ENCODE data around the gene SPATA6L. TPM values are rescaled to one million over a fixed set of nuclear protein-coding genes. Genes with fewer than 3 reads are reported as not detected.
A peak's percentile ranks its signal among the peaks of the same experiment; 100 is the strongest.

The SPATA6L gene
- total and polyA plus RNA-seq, 2 of the 13 experiments (the other 11 are each of a cell fraction or from before 2014, with no cell fraction given): 1.1 to 1.9 TPM

DNA sequence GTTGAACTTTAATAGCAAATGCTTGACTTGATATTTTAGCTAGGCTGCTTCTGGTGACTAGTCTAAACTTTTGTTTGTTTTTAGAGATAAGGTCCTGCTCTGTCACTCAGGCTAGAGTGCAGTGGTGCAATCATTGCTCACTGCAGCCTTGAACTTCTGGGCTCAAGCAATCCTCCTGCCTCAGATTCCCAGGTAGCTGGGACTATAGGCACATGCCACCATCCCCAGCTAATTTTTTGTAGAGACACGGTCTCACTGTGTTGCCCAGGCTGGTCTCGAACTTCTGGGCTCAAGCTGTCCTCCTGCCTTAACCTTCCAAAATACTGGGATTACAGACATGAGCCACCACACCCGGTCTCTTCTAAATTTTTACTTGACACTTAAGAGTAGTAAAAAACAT lies 33.8 kb upstream of the SPATA6L start (continued):
- TF ChIP-seq ZNF749 (CRISPR knock-in tag; IDR thresholded peaks at IDR 0.05; ENCODE audit: borderline replicate concordance): no peak
- TF ChIP-seq ERF (CRISPR knock-in tag; IDR thresholded peaks at IDR 0.05): peak; percentile 82
- no peak for TF ChIP-seq ZNF7 (CRISPR knock-in tag; IDR thresholded peaks at IDR 0.05)
- TF ChIP-seq ZNF383 (CRISPR knock-in tag; IDR thresholded peaks at IDR 0.05; ENCODE audit: borderline replicate concordance): no peak
- TF ChIP-seq, protein P1, sequence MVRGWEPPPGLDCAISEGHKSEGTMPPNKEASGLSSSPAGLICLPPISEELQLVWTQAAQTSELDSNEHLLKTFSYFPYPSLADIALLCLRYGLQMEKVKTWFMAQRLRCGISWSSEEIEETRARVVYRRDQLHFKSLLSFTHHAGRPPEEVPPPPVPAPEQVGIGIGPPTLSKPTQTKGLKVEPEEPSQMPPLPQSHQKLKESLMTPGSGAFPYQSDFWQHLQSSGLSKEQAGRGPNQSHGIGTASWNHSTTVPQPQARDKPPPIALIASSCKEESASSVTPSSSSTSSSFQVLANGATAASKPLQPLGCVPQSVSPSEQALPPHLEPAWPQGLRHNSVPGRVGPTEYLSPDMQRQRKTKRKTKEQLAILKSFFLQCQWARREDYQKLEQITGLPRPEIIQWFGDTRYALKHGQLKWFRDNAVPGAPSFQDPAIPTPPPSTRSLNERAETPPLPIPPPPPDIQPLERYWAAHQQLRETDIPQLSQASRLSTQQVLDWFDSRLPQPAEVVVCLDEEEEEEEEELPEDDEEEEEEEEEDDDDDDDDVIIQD (CRISPR knock-in tag; IDR thresholded peaks at IDR 0.05; ENCODE audit: low read depth): peak; percentile 63; the same call in 1 of the 2 replicates
- TF ChIP-seq MAZ (IDR thresholded peaks at IDR 0.05; ENCODE audit: borderline replicate concordance, low read depth, low read length): no peak
- no peak for TF ChIP-seq MAZ (CRISPR knock-in tag; IDR thresholded peaks at IDR 0.05; ENCODE audit: low read depth)
- TF ChIP-seq NR2F2 (IDR thresholded peaks at IDR 0.05; ENCODE audit: borderline replicate concordance, low read depth): peak; percentile 36; the same call in 1 of the 2 replicates
- TF ChIP-seq RARA (CRISPR knock-in tag; IDR thresholded peaks at IDR 0.05): peak; percentile 87
- TF ChIP-seq IKZF4 (CRISPR knock-in tag; IDR thresholded peaks at IDR 0.05; ENCODE audit: borderline replicate concordance, low read depth, not compliant biosample characterization): no peak
- peak; percentile 78; the same call in 1 of the 2 replicates for TF ChIP-seq MIER3 (CRISPR knock-in tag; IDR thresholded peaks at IDR 0.05; ENCODE audit: borderline replicate concordance)
- TF ChIP-seq ZNF713 (CRISPR knock-in tag; IDR thresholded peaks at IDR 0.05): no peak
- TF ChIP-seq, protein P2, sequence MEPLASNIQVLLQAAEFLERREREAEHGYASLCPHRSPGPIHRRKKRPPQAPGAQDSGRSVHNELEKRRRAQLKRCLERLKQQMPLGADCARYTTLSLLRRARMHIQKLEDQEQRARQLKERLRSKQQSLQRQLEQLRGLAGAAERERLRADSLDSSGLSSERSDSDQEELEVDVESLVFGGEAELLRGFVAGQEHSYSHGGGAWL (CRISPR knock-in tag; IDR thresholded peaks at IDR 0.05): no peak
- TF ChIP-seq RNF2 (conservative IDR thresholded peaks at IDR 0.05; ENCODE audit: low read depth): no peak
- TF ChIP-seq RERE (CRISPR knock-in tag; IDR thresholded peaks at IDR 0.05; ENCODE audit: low read depth): 0 out of 2 replicates have a peak, but pooled peaks have one; percentile 56
- 0 out of 2 replicates have a peak, but pooled peaks have one; percentile 50 for TF ChIP-seq IRF2 (CRISPR knock-in tag; IDR thresholded peaks at IDR 0.05)
- no peak for TF ChIP-seq ZNF839 (CRISPR knock-in tag; IDR thresholded peaks at IDR 0.05; ENCODE audit: borderline replicate concordance)
- TF ChIP-seq ZNF253 (CRISPR knock-in tag; IDR thresholded peaks at IDR 0.05; ENCODE audit: borderline replicate concordance): no peak
- no peak for TF ChIP-seq ZFP90 (CRISPR knock-in tag; IDR thresholded peaks at IDR 0.05; ENCODE audit: borderline replicate concordance)
- TF ChIP-seq GATA4 (IDR thresholded peaks at IDR 0.05; ENCODE audit: borderline replicate concordance, low read depth): peak; percentile 85

Data from HepG2 (cell line).